Measurements from ENCODE around the gene TRAPPC2L.

TRAPPC2L gene

DNA sequence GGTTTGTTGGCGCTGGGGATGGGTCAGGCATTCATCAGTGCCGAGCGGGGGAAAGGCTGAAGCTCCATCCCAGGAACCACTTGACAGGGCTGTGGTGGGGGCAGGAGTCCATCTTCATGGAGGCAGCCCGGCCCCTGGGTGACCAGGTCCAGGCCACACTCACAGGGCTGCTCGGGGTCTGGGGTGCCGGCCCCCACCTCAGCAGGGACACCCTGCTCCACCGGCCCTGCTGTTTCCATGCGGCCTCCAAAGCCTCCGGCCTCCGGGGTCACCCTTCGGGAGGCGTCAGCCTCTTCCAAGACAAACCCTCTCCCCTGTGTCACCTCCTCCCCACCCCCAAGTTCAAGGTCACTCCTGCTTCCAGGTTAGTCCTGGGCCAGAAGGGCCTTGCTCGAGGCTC is 22.3 kb upstream of the TRAPPC2L start:
- H3K27me3 ChIP-seq (ENCODE audit: insufficient read depth, low read length): no peaks in the 10 kb centered on the region
- H3K9me3 ChIP-seq (ENCODE audit: insufficient read depth, low read depth, low read length): no peaks in the 10 kb centered on the region
- H3K4me1 ChIP-seq (ENCODE audit: insufficient read depth, low read length): no peaks in the 10 kb centered on the region
- H3K4me3 ChIP-seq (ENCODE audit: low read length): no peak overlapping the region
- no peak overlapping the region for H3K27ac ChIP-seq (ENCODE audit: low read length)
- no peak overlapping the region for H3K9ac ChIP-seq (ENCODE audit: low read depth, low read length)
- H3K36me3 ChIP-seq (ENCODE audit: insufficient read depth, low read depth, low read length): 0 out of 2 replicates have a peak, but pooled peaks cover 4% of the 10 kb centered on the region

GRCh38 chr16:88835383-88835782 is 21.5 kb upstream of the TRAPPC2L start:
- Histone ChIP-seq H3K4me1 (ENCODE audit: insufficient read depth, low read length) (no peaks in the 10 kb centered on the region), H3K9ac (ENCODE audit: low read depth, low read length) (no peak overlapping the region), H3K4me3 (ENCODE audit: low read length) (no peak overlapping the region), H3K27me3 (ENCODE audit: insufficient read depth, low read length) (no peaks in the 10 kb centered on the region), H3K27ac (ENCODE audit: low read length) (no peak overlapping the region), H3K9me3 (ENCODE audit: insufficient read depth, low read depth, low read length) (no peaks in the 10 kb centered on the region), H3K36me3 (ENCODE audit: insufficient read depth, low read depth, low read length) (0 out of 2 replicates have a peak, but pooled peaks cover 8% of the 10 kb centered on the region)

DNA sequence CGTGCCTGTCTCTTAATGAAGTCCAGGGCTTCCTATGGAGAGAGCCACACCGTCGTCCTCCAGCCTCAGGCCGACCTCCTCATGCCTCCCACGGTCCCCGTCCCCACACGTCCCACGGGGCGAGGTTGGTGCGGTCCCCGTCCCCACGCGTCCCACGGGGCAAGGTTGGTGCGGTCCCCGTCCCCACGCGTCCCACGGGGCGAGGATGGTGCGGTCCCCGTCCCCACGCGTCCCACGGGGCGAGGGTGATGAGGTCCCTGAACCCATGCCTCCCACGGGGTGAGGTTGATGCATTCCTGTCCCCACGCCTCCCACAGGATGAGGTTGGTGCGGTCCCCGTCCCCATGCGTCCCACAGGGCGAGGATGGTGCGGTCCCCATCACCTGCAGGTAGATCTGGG is 21.1 kb upstream of the TRAPPC2L start:
- H3K9ac ChIP-seq (ENCODE audit: low read depth, low read length): no peak overlapping the region
- 0 out of 2 replicates have a peak, but pooled peaks cover 8% of the 10 kb centered on the region for H3K36me3 ChIP-seq (ENCODE audit: insufficient read depth, low read depth, low read length)
- H3K4me3 ChIP-seq (ENCODE audit: low read length): no peak overlapping the region
- H3K27me3 ChIP-seq (ENCODE audit: insufficient read depth, low read length): no peaks in the 10 kb centered on the region
- no peaks in the 10 kb centered on the region for H3K4me1 ChIP-seq (ENCODE audit: insufficient read depth, low read length)
- H3K27ac ChIP-seq (ENCODE audit: low read length): no peak overlapping the region
- no peaks in the 10 kb centered on the region for H3K9me3 ChIP-seq (ENCODE audit: insufficient read depth, low read depth, low read length)

- 0 out of 2 replicates have a peak, but pooled peaks cover 8% of the 10 kb centered on the region for H3K36me3 ChIP-seq (ENCODE audit: insufficient read depth, low read depth, low read length)
- H3K9ac ChIP-seq (ENCODE audit: low read depth, low read length): no peak overlapping the region
- no peak overlapping the region for H3K27ac ChIP-seq (ENCODE audit: low read length)
- H3K4me1 ChIP-seq (ENCODE audit: insufficient read depth, low read length): no peaks in the 10 kb centered on the region
- no peaks in the 10 kb centered on the region for H3K27me3 ChIP-seq (ENCODE audit: insufficient read depth, low read length)
- H3K9me3 ChIP-seq (ENCODE audit: insufficient read depth, low read depth, low read length): no peaks in the 10 kb centered on the region
- no peak overlapping the region for H3K4me3 ChIP-seq (ENCODE audit: low read length)
Observed at GRCh38 chr16:88836791-88837190, 20.1 kb upstream of the TRAPPC2L start.

DNA sequence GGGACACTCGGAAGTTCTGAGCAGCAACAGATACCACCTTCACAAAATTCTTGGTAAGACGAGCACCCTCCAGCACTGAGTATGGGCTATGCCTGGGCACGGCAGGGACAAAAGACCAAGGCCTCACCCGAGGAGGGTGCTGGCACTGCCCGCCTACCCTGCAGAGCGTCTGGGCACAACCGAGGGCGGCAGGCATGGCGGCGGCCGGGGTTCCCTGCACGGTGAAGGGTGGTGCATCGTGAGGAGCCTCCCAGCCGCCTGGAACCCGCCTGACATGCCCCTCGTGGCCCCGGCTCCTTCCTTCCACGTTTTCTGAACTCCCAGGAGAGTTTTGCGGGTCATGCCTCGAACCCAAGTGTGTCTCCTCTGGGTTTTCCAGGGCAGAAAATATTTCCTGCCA is 19.1 kb upstream of the TRAPPC2L start:
- Histone ChIP-seq H3K27ac (ENCODE audit: low read length) (no peak overlapping the region), H3K27me3 (ENCODE audit: insufficient read depth, low read length) (no peaks in the 10 kb centered on the region), H3K4me1 (ENCODE audit: insufficient read depth, low read length) (no peaks in the 10 kb centered on the region), H3K9me3 (ENCODE audit: insufficient read depth, low read depth, low read length) (no peaks in the 10 kb centered on the region), H3K9ac (ENCODE audit: low read depth, low read length) (no peak overlapping the region), H3K36me3 (ENCODE audit: insufficient read depth, low read depth, low read length) (0 out of 2 replicates have a peak, but pooled peaks cover 8% of the 10 kb centered on the region), H3K4me3 (ENCODE audit: low read length) (no peak overlapping the region)

DNA sequence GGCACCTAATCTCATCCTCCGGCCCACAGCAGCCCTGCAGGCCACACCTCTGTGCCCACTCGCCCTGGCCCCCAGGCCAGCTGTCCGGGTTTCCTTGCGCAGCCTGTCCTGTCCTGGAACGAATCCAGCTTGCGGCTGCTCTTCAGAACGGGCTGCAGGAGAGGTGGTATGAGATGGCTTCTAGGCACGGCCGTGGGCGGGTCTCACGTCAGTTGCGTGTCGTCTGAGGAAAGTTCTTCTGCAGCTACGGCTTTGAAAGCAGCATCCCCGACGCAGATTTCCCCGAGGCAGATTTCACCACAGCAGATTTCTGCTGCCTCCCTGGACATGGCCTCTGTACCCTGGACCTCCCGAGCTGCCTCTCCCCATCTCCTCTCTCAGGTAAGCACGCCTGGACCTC is 18.4 kb upstream of the TRAPPC2L start:
- no peak overlapping the region for H3K9ac ChIP-seq (ENCODE audit: low read depth, low read length)
- no peaks in the 10 kb centered on the region for H3K4me1 ChIP-seq (ENCODE audit: insufficient read depth, low read length)
- H3K27ac ChIP-seq (ENCODE audit: low read length): no peak overlapping the region
- no peak overlapping the region for H3K4me3 ChIP-seq (ENCODE audit: low read length)
- H3K9me3 ChIP-seq (ENCODE audit: insufficient read depth, low read depth, low read length): no peaks in the 10 kb centered on the region
- H3K36me3 ChIP-seq (ENCODE audit: insufficient read depth, low read depth, low read length): 0 out of 2 replicates have a peak, but pooled peaks cover 8% of the 10 kb centered on the region
- no peaks in the 10 kb centered on the region for H3K27me3 ChIP-seq (ENCODE audit: insufficient read depth, low read length)

DNA sequence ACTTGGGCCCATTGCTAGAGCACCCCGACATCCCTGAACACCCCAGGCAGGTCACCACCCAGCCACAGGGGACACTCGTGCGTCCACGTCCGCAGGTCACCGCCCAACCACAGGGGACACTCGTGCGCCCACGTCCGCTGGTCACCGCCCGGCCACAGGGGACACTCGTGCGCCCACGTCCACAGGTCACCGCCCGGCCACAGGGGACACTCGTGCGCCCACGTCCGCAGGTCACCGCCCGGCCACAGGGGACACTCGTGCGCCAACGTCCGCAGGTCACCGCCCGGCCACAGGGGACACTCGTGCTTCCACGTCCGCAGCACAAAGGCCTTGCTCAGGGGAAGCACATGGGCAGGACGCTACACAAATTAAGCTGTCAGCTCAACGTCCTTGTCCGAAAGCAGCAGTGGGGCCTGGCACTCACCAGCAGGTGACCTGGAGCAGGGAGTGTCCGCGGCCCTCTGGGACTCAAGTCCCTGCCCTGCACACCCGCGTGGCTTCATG is 17.8 kb upstream of the TRAPPC2L start:
- Histone ChIP-seq H3K9ac (ENCODE audit: low read depth, low read length) (no peak overlapping the region), H3K27me3 (ENCODE audit: insufficient read depth, low read length) (no peaks in the 10 kb centered on the region), H3K4me3 (ENCODE audit: low read length) (no peak overlapping the region), H3K27ac (ENCODE audit: low read length) (no peak overlapping the region), H3K4me1 (ENCODE audit: insufficient read depth, low read length) (no peaks in the 10 kb centered on the region), H3K36me3 (ENCODE audit: insufficient read depth, low read depth, low read length) (0 out of 2 replicates have a peak, but pooled peaks cover 8% of the 10 kb centered on the region), H3K9me3 (ENCODE audit: insufficient read depth, low read depth, low read length) (no peaks in the 10 kb centered on the region)

GRCh38 chr16:88839745-88840599 is 17.0 kb upstream of the TRAPPC2L start:
- H3K27ac ChIP-seq (ENCODE audit: low read length): no peak overlapping the region
- H3K27me3 ChIP-seq (ENCODE audit: insufficient read depth, low read length): no peaks in the 10 kb centered on the region
- no peaks in the 10 kb centered on the region for H3K9me3 ChIP-seq (ENCODE audit: insufficient read depth, low read depth, low read length)
- H3K36me3 ChIP-seq (ENCODE audit: insufficient read depth, low read depth, low read length): 0 out of 2 replicates have a peak, but pooled peaks cover 8% of the 10 kb centered on the region
- H3K9ac ChIP-seq (ENCODE audit: low read depth, low read length): no peak overlapping the region
- H3K4me1 ChIP-seq (ENCODE audit: insufficient read depth, low read length): no peaks in the 10 kb centered on the region
- H3K4me3 ChIP-seq (ENCODE audit: low read length): no peak overlapping the region

DNA sequence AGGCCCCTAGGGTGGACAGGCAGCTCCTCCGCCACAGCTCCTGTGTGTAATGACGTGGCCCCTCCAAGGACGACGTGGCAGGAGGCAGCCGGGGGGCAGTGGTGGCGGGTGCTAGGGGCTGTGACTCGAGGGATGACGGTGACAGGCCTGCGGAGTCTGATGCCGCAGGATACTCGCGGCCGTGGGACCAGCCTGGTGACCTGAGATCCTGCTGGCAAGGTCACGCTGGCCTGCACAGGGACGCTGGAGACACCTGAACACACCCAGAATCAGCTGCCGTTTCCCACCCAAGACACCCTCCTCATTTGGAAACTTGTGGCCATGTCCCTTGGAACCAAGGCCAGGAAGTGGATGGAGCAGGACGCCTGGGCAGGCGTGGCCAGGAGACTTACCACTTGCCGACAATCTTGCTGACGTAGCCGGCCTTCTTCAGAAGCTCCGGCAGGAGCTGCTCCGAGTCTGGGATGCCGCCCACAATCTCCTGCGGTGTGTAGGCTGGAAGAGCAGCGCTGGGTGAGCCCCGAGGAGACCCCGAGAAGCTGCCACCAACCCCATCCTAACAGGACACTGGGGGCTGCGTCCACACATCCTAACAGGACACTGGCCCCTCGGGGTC is 16.2 kb upstream of the TRAPPC2L start:
- Histone ChIP-seq H3K9me3 (ENCODE audit: insufficient read depth, low read depth, low read length) (no peaks in the 10 kb centered on the region), H3K9ac (ENCODE audit: low read depth, low read length) (no peak overlapping the region), H3K27ac (ENCODE audit: low read length) (no peak overlapping the region)

GRCh38 chr16:88841521-88842307 is 15.2 kb upstream of the TRAPPC2L start:
- no peaks in the 10 kb centered on the region for H3K4me1 ChIP-seq (ENCODE audit: insufficient read depth, low read length)
- 0 out of 2 replicates have a peak, but pooled peaks cover 8% of the 10 kb centered on the region for H3K36me3 ChIP-seq (ENCODE audit: insufficient read depth, low read depth, low read length)
- H3K9me3 ChIP-seq (ENCODE audit: insufficient read depth, low read depth, low read length): no peaks in the 10 kb centered on the region
- H3K9ac ChIP-seq (ENCODE audit: low read depth, low read length): no peak overlapping the region
- no peaks in the 10 kb centered on the region for H3K27me3 ChIP-seq (ENCODE audit: insufficient read depth, low read length)
- H3K27ac ChIP-seq (ENCODE audit: low read length): no peak overlapping the region
- no peak overlapping the region for H3K4me3 ChIP-seq (ENCODE audit: low read length)

More for the DNA sequence above, 16.2 kb upstream of the TRAPPC2L start:
- H3K4me3 ChIP-seq (ENCODE audit: low read length): no peak overlapping the region
- 0 out of 2 replicates have a peak, but pooled peaks cover 8% of the 10 kb centered on the region for H3K36me3 ChIP-seq (ENCODE audit: insufficient read depth, low read depth, low read length)
- no peaks in the 10 kb centered on the region for H3K4me1 ChIP-seq (ENCODE audit: insufficient read depth, low read length)
- no peaks in the 10 kb centered on the region for H3K27me3 ChIP-seq (ENCODE audit: insufficient read depth, low read length)

GRCh38 chr16:88842308-88842756 is 14.6 kb upstream of the TRAPPC2L start:
- Histone ChIP-seq H3K4me1 (ENCODE audit: insufficient read depth, low read length) (no peaks in the 10 kb centered on the region), H3K27ac (ENCODE audit: low read length) (no peak overlapping the region), H3K4me3 (ENCODE audit: low read length) (no peak overlapping the region), H3K36me3 (ENCODE audit: insufficient read depth, low read depth, low read length) (0 out of 2 replicates have a peak, but pooled peaks cover 8% of the 10 kb centered on the region), H3K9me3 (ENCODE audit: insufficient read depth, low read depth, low read length) (no peaks in the 10 kb centered on the region), H3K9ac (ENCODE audit: low read depth, low read length) (no peak overlapping the region), H3K27me3 (ENCODE audit: insufficient read depth, low read length) (no peaks in the 10 kb centered on the region)

Data from iPS-20b (cell line).